Inferior parietal cortex (tissue), 1 donor: ENCODE measurements around the gene MRPS12.
"Not testable (repeated sequence)": the region's sequence is repeated elsewhere in the genome, so short reads cannot be mapped to it uniquely, and the experiment has no call there.

Experiments
- DNase-seq: peaks from one replicate; pipeline ENCODE4 v3.0.0-alpha.2; 2016; ENCODE audit errors: extremely low spot score

Gene MRPS12

DNA sequence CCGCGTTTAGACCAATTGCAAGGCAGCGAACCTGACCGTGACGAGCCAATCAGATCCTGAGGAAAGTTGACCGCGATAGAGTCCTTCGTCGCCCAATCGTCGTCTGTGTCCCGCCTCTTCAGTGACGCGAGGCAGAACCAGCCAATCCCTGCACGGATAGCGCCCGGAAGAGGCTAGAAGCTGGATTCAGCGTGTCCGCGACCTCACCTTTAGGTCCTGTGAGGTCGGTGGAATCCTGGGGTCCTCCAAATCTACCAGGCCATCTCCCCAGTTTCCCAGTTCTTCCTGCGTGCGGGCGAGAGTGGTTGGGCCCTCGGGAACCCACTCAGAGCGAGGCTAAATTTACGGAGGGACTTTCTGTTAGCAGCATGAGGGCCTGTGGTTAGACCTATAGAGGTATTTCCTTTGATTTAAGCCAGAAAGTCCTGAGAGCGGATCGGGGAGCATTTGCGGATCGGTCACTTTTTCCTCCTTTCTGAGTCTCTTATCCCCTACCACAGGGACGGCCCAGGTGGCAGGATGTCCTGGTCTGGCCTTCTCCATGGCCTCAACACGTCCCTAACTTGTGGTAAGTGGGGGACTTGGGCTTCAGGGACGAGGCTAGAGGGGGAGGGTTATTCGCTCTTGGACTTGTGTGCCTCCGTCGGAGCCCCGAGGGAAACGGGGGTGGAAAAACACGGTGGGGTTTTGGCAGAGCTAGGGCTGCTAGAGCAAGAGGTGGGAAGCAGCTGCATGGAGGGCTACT lies at the start of gene MRPS12:
TSS of gene MRPS12 (plus strand) at position 169 of the 745 bp plus-strand sequence. CDS start at position 520, 351 bp downstream.
- DNase-seq, result peak; percentile 100

DNA sequence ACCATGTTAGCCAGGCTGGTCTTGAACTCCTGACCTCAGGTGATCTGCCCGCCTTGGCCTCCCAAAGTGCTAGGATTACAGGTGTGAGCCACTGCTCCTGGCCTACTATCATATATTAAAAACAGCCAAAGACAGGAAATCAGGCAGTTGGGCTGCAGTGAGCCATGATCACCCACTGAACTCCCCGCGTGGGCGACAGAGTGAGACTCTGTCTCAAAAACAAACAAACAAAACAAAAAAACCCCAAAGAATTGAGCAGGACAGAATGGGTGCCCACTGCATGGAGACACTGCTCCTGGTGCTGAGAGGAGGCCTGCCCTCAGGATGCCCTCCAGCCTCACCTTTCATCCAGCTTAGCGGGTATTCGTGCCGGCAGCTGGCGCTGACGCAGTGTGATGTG lies 47.5 kb upstream of the MRPS12 start:
- no peak for DNase-seq

DNA sequence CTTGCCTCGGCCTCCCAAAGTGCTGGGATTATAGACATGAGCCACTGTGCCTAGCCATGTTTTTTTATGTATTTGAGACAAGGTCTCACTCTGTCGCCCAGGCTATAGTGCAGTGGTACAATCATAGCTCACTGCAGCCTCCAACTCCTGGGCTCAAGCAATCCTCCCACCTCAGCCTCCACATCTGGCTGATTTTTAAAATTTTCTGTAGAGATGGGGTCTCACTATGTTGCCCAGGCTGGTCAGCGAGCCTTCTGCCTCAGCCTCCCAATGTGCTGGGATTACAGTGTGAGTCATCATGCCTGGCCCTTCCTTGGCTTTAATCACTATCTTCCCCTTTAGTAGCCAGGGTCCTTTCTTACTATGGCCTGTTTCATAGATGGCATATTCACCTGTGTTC lies 46.1 kb upstream of the MRPS12 start:
- not testable (repeated sequence) for DNase-seq

- no peak for DNase-seq
Observed at GRCh38 chr19:38888876-38889275, 41.9 kb upstream of the MRPS12 start.

DNA sequence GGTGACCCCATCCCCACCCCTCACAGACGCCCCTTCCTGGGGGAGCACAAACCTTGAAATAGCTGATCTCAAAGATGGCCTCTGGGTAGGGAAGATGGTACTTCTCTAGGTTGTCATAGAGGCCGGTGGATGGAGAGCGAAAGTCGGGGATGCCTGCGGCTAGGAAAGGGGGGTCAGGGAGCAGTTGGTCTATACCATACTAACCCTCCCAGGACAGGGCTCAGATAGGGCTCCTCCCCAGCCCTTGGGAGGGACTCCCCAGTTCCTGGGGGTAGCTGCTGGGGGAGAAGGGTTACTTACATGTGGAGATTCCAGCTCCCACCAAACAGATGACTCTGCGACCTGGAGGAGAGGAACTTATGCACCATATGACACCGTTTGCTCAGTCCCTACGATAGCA lies 40.9 kb upstream of the MRPS12 start:
- no peak for DNase-seq

DNA sequence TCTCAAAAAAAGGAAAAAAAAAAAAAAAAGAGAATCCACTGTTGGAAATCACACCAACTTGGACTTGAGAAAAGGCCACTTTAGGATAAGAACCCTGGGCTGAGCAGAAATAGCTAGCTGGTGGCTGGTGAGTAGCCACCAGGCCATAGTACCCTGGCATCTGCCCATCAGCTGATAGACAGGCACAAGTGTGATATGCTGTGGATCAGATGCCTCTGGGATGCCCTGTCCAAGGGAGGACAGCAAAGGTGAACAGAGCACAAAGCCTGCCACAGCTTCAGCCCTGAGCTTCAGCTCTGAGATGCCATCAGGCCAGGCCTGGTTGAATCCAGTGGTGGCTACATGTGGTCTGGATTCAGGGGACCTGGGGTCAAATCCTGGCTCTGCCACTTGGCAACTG lies 40.1 kb upstream of the MRPS12 start:
- DNase-seq, result no peak

DNA sequence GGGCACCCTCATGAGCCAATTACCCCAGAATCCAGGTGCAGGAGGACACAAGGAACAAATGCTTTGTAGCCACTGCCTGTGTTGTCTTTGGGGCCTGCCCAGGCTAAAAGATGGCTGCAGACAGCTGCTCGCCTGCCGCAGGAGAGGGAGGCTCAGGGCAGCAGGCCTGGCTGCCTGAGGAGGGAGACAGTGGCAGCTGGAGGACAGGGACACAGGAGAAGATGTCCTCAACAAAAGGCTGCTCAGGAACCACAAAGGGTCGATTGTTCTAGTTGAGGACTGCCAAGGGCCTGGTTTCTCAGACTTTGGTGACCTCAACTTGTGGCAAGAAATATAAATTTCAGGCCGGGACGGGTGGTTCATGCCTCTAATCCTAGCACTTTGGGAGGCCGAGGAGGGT lies 39.0 kb upstream of the MRPS12 start:
- DNase-seq, result peak; percentile 44

DNA sequence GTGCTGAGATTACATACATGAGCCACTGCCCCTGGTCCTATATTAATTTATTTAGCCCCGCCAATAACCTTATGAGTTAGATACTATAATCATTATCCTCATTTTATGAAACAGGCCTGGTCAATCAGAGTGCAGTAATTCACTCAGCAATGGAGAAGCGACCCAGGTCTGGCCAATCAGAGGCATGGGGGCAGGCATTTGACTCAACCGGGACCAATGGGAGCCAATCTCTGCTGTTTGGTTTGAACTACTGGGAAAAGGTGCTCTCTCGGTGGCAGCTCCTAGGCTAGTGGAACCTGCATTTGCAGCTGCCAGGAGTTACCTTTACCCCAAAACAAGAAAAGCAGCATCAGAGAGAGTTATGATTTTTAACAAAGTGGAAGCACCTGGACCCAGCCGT lies 37.9 kb upstream of the MRPS12 start:
- DNase-seq, result no peak

DNA sequence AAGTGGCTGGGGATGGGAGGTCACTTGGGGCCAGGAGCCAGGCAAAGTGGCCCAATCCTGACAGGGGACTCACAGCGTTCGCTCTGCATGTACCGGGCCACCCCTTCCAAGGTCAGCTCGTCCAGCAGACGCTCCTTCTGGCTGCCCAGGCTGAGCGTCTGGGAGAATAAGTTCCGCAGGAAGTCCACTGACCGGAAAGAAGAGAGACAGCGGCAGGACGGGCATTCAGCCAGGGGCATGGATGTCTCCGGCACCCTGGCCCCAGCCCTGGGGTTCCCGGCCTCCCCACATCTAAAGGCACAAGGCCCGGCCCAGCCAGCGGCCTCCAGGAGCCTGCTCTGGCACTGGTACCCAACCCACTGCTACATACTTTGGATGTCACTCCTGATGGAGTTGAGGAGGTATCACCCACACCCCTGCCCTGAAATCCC lies 37.4 kb upstream of the MRPS12 start:
- DNase-seq, result no peak

GRCh38 chr19:38894968-38895367 lies 35.8 kb upstream of the MRPS12 start:
- DNase-seq, result no peak

- no peak for DNase-seq
Observed at GRCh38 chr19:38898788-38899446, 31.8 kb upstream of the MRPS12 start.

- DNase-seq, result peak; percentile 100
Observed at GRCh38 chr19:38899447-38900201, 31.1 kb upstream of the MRPS12 start, which contains the start of the genes NFKBIB and SIRT2. NFKBIB (plus strand) TSS chr19:38899969; CDS start chr19:38900033, 64 bp downstream. SIRT2 (minus strand) TSS chr19:38899618; CDS start chr19:38899521, 97 bp downstream.

- DNase-seq, result peak; percentile 69
Observed at GRCh38 chr19:38900202-38900629, 30.5 kb upstream of the MRPS12 start.

GRCh38 chr19:38900743-38901190 lies 30.0 kb upstream of the MRPS12 start:
- no peak for DNase-seq

GRCh38 chr19:38901683-38902082 lies 29.1 kb upstream of the MRPS12 start:
- no peak for DNase-seq

DNA sequence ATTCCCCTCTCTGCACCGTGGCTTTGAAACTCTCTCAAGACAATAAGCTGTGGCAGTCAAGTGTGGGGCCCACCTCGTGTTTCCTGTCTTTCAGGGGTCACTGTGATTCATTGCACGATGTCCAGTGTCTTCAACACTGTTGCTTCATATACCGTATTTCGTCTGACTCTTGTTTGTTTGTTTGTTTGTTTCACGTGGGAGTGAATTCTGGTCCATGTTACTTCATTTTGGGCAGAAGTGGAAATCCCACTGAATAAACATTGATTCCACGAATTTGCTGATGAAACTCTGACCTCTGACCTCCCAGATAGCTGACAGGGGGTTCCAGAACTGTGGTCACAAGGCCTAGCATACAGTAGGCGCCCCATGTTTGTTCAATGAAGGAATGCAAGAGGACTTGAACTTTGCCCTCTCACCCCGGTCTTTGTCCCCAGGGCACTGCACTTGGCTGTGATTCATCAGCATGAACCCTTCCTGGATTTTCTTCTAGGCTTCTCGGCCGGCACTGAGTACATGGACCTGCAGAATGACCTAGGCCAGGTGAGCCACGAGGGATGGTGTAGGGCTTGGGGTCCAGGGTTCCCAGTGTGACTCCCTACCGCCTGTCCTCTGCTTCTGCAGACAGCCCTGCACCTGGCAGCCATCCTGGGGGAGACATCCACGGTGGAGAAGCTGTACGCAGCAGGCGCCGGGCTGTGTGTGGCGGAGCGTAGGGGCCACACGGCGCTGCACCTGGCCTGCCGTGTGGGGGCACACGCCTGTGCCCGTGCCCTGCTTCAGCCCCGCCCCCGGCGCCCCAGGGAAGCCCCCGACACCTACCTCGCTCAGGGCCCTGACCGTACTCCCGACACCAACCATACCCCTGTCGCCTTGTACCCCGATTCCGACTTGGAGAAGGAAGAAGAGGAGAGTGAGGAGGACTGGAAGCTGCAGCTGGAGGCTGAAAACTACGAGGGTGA lies 25.9 kb upstream of the MRPS12 start:
- DNase-seq, result no peak

DNA sequence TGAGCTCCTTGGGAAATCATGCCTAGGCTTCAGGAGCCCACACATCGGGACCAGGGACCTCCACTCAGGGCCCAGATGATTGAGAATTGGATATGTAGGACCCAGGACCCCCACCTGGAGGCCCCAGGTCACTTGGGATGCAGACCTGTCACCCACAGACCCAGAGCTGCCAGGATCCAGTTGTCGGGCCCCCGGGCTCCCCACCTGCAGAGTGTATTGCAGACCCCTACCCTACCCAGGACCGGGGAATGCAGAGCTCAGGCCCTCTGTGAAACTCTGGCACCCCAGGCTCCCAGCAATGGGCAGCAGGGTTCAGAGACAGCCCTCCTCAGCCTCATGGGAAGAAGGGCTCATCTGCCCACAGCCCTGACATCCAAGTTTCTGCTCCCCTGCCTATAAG lies 25.1 kb upstream of the MRPS12 start:
- DNase-seq, result no peak

DNA sequence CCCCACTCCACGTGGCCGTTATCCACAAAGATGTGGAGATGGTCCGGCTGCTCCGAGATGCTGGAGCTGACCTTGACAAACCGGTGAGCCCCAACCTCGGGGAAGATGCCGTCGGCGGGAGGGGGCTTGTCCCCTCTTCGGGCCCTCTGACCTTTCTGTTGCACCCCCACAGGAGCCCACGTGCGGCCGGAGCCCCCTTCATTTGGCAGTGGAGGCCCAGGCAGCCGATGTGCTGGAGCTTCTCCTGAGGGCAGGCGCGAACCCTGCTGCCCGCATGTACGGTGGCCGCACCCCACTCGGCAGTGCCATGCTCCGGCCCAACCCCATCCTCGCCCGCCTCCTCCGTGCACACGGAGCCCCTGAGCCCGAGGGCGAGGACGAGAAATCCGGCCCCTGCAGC lies 23.5 kb upstream of the MRPS12 start:
- no peak for DNase-seq

GRCh38 chr19:38907670-38908069 lies 23.1 kb upstream of the MRPS12 start:
- no peak for DNase-seq

GRCh38 chr19:38908911-38909310 lies 21.8 kb upstream of the MRPS12 start:
- DNase-seq, result no peak

GRCh38 chr19:38910488-38910887 lies 20.3 kb upstream of the MRPS12 start:
- no peak for DNase-seq
